OCI-LY3 (cell line): ENCODE measurements around the gene WDR48.
A peak's percentile ranks its signal among the peaks of the same experiment; 100 is the strongest.

ENCODE experiments used
- H2AFZ ChIP-seq: fragments of 200-600, 300-600 bp; shearing (Covaris generic); 2 replicates; pipeline ENCODE4 v1.6.0; 2014; ENCODE audit warnings: antibody characterized with exemption, low read depth, low read length
- H3K27ac ChIP-seq: fragments of 200-600, 300-600 bp; sonication (generic); 2 replicates; pipeline ENCODE4 v1.5.1; 2014; ENCODE audit warnings: mild to moderate bottlenecking, low read length, moderate library complexity, mixed read lengths
- H3K27me3 ChIP-seq: fragments of 200-600, 300-600 bp; sonication (generic); 2 replicates; pipeline ENCODE4 v1.6.1; 2014; ENCODE audit warnings: low read depth, low read length, mixed read lengths
- H3K36me3 ChIP-seq: fragments of 200-600, 300-600 bp; sonication (generic); replicated peaks from 2 replicates; pipeline ENCODE3; 2014; ENCODE audit warnings: low read depth, low read length, mixed read lengths
- H3K4me1 ChIP-seq: fragments of 300-600, 200-600 bp; sonication (generic); 2 replicates; pipeline ENCODE4 v1.6.1; 2014; ENCODE audit warnings: low read length, mixed read lengths
- H3K4me2 ChIP-seq: fragments of 200-600, 300-600 bp; sonication (generic); 2 replicates; pipeline ENCODE4 v1.6.1; 2014; ENCODE audit warnings: low read length, mixed read lengths
- H3K4me3 ChIP-seq: fragments of 300-600, 200-600 bp; sonication (generic); 2 replicates; pipeline ENCODE4 v1.5.1; 2014; ENCODE audit warnings: antibody characterized with exemption, mild to moderate bottlenecking, low read length, moderate library complexity
- H3K79me2 ChIP-seq: fragments of 300-600, 200-600 bp; shearing (Covaris generic); 2 replicates; pipeline ENCODE4 v1.6.1; 2014; ENCODE audit warnings: mild to moderate bottlenecking, low read length, mixed read lengths
- H3K9ac ChIP-seq: fragments of 300-600, 200-600 bp; shearing (Covaris generic); 2 replicates; pipeline ENCODE4 v1.6.0; 2014; ENCODE audit warnings: mild to moderate bottlenecking, low read length, moderate library complexity
- H3K9me3 ChIP-seq: fragments of 200-600, 300-600 bp; shearing (Covaris generic); 2 replicates; pipeline ENCODE4 v1.6.1; 2014; ENCODE audit warnings: low read length, mixed read lengths; ENCODE audit not compliant: insufficient read depth
- H4K20me1 ChIP-seq: fragments of 200-600, 300-600 bp; sonication (generic); 2 replicates; pipeline ENCODE4 v1.6.1; 2016; ENCODE audit warnings: low read length, mixed read lengths; ENCODE audit not compliant: insufficient read depth
- CTCF ChIP-seq: fragments of 200-600, 300-600 bp; sonication (generic); IDR thresholded peaks from 2 replicates; pipeline ENCODE4 v1.5.1; 2014; ENCODE audit warnings: antibody characterized with exemption, low read length, low read depth
- EZH2phosphoT487 ChIP-seq: fragments of 200-600 bp; shearing (Covaris generic); IDR thresholded peaks from 2 replicates; pipeline ENCODE4 v1.6.1; 2018; ENCODE audit warnings: antibody characterized with exemption, mixed run types, low read depth

The WDR48 gene

GRCh38 chr3:39082666-39083313 is 31.0 kb downstream of the WDR48 start:
- Histone ChIP-seq H3K79me2 (no peaks in the 10 kb centered on the region), H3K9me3 (no peaks in the 10 kb centered on the region), H3K27me3 (no peaks in the 10 kb centered on the region), H3K27ac (no peak overlapping the region), H3K36me3 (peaks cover 26% of the 10 kb centered on the region), H3K4me1 (peaks cover 23% of the 10 kb centered on the region), H4K20me1 (no peaks in the 10 kb centered on the region), H3K4me3 (no peak overlapping the region), H2AFZ (no peak overlapping the region), H3K9ac (no peak overlapping the region), H3K4me2 (no peak overlapping the region)
- TF ChIP-seq CTCF (no peak), EZH2phosphoT487 (no peak)

- peak overlapping the region; percentile 30 for H3K4me3 ChIP-seq
Observed at GRCh38 chr3:39086144-39086543, 34.3 kb downstream of the WDR48 start.

GRCh38 chr3:39088456-39088855 is 36.6 kb downstream of the WDR48 start:
- no peaks in the 10 kb centered on the region for H3K27me3 ChIP-seq
- H3K79me2 ChIP-seq, result no peaks in the 10 kb centered on the region
- H3K4me3 ChIP-seq, result no peak overlapping the region
- no peak overlapping the region for H2AFZ ChIP-seq
- no peak overlapping the region for H3K9ac ChIP-seq
- peaks cover 43% of the 10 kb centered on the region for H3K36me3 ChIP-seq
- no peaks in the 10 kb centered on the region for H4K20me1 ChIP-seq
- H3K4me2 ChIP-seq, result no peak overlapping the region
- no peak for TF ChIP-seq EZH2phosphoT487
- no peak for TF ChIP-seq CTCF
- no peaks in the 10 kb centered on the region for H3K9me3 ChIP-seq
- H3K27ac ChIP-seq, result no peak overlapping the region
- H3K4me1 ChIP-seq, result peaks cover 23% of the 10 kb centered on the region

More at GRCh38 chr3:39086144-39086543, 34.3 kb downstream of the WDR48 start:
- Histone ChIP-seq H3K4me1 (peaks cover 23% of the 10 kb centered on the region), H3K4me2 (peak overlapping the region; percentile 69), H3K27me3 (no peaks in the 10 kb centered on the region), H3K9ac (peak overlapping the region; percentile 17; the same call in 1 of the 2 replicates), H2AFZ (no peak overlapping the region), H3K9me3 (no peaks in the 10 kb centered on the region), H4K20me1 (no peaks in the 10 kb centered on the region), H3K27ac (peak overlapping the region; percentile 55), H3K36me3 (peaks cover 37% of the 10 kb centered on the region), H3K79me2 (no peaks in the 10 kb centered on the region)
- TF ChIP-seq EZH2phosphoT487, result no peak
- peak; percentile 48 for TF ChIP-seq CTCF

GRCh38 chr3:39088889-39089288 is 37.1 kb downstream of the WDR48 start:
- Histone ChIP-seq H3K27ac (no peak overlapping the region), H3K79me2 (no peaks in the 10 kb centered on the region), H3K36me3 (peaks cover 45% of the 10 kb centered on the region), H4K20me1 (no peaks in the 10 kb centered on the region), H3K9ac (no peak overlapping the region), H3K4me2 (no peak overlapping the region), H3K4me3 (no peak overlapping the region), H2AFZ (no peak overlapping the region), H3K4me1 (peaks cover 23% of the 10 kb centered on the region), H3K27me3 (no peaks in the 10 kb centered on the region), H3K9me3 (no peaks in the 10 kb centered on the region)
- no peak for TF ChIP-seq EZH2phosphoT487
- TF ChIP-seq CTCF, result no peak
